Right ventricle myocardium superior (tissue), 1 donor: Measurements from ENCODE around the gene CYTH1. TPM values are rescaled to one million over a fixed set of nuclear protein-coding genes. Genes with fewer than 3 reads are reported as not detected.

Experiments
- ATAC-seq: fragments of 200-7000 bp; cut with Tn5 transposase; one replicate; pipeline ENCODE4 v1.9.1; 2020; ENCODE audit warnings: mild to moderate bottlenecking; ENCODE audit not compliant: poor library complexity
- DNase-seq: peaks from one replicate; pipeline ENCODE4 v3.0.0-alpha.2; 2020
- intact Hi-C: fragments of 100-400 bp; cut with DNase I; formaldehyde crosslinking; loops from one replicate; pipeline ENCODE4 v1.11.2; 2022
- total RNA-seq: library from RNA; stranded (reverse); fragmentation: NEBNext Ultra II Directional; extraction: Animal tissue kit (Norgen Biotek cat#: 25700); gene quantifications from one replicate; pipeline ENCODE4 v1.2.1, GENCODE V29; 2021
- donor health status: DM: no; HTN: yes; CAD: no; lungs with severe emphysema.

Gene CYTH1
- total RNA-seq, 1 donor from 2014 or later, result 32.3 TPM

GRCh38 chr17:78628547-78629435, 153.3 kb downstream of the CYTH1 start:
- DNase-seq, result no peak
- ATAC-seq, result no peak
- intact Hi-C loops, result no loop called here

GRCh38 chr17:78624324-78625151, 157.5 kb downstream of the CYTH1 start:
- DNase-seq (no peak), ATAC-seq (no peak)
- intact Hi-C loops, result no loop called here

Other genes starting within 250 kb of the CYTH1 start
- not detected for gene DNAH17, start 204.9 kb downstream of the CYTH1 start, total RNA-seq
- gene USP36, start 58.5 kb upstream of the CYTH1 start, total RNA-seq, result 17.8 TPM
- 0.70 TPM for gene CEP295NL, start 120.9 kb upstream of the CYTH1 start, total RNA-seq
- gene TIMP2, start 143.1 kb upstream of the CYTH1 start, total RNA-seq, result 114 TPM
- gene LGALS3BP, start 197.7 kb upstream of the CYTH1 start, total RNA-seq, result 499 TPM
- gene CANT1, start 227.5 kb upstream of the CYTH1 start, total RNA-seq, result 29.8 TPM
- 143 TPM for gene C1QTNF1, start 241.9 kb upstream of the CYTH1 start, total RNA-seq